Activated CD8-positive, alpha-beta memory T cell treated with anti-CD3 and anti-CD28 coated beads for 48 hours (primary cell): Measurements from ENCODE around the gene WDR19.
"Not testable (repeated sequence)": the region's sequence is repeated elsewhere in the genome, so short reads cannot be mapped to it uniquely, and the experiment has no call there.

Experiments used
- DNase-seq, 3 experiments: peaks; one replicate each; pipeline ENCODE4 v3.0.0-alpha.2; 2020; ENCODE audit warnings: low read depth in 2 of 3, low spot score in 2 of 3

Gene WDR19

GRCh38 chr4:39232100-39232499, 49.8 kb downstream of the WDR19 start:
- DNase-seq, result no peak

DNA sequence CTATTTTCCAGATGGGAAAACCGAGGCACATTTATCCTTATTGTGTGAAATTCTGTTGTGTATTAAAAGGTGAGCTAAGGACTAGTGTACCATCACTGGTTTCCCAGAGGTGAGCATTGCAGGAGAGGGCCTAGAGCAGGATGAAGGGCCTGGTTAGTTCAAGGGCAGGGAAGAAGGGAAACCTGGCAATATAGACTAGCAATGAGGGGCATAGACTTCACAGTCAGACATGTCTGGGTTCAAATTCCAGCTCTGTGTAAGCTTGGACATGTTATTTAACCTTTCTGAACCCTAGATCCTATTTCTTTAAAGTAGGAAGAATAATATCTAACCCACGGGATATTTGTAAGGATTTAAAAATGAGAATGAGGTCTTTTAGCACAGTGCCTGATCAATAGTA, 50.8 kb downstream of the WDR19 start:
- DNase-seq, result no peak

- DNase-seq, result no peak
Measured at GRCh38 chr4:39233783-39234182, 51.5 kb downstream of the WDR19 start.

GRCh38 chr4:39235021-39235420, 52.7 kb downstream of the WDR19 start:
- no peak for DNase-seq

DNA sequence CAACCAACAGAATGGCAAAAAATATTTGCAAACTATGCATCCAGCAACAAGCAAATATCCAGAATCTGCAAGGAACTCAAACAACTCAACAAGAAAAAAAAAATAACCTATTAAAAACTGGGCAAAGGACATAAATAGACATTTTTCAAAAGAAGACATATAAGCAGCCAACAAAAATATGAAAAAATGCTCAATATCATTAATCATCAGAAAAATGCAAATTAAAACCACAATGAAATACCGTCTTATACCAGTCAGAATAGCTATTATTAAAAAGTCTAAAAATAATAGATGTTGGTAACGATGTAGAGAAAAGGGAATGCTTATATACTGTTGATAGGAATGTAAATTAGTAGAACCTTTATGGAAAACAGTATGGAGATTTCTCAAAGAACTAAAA, 53.4 kb downstream of the WDR19 start:
- DNase-seq, result no peak

- DNase-seq, result no peak
Measured at GRCh38 chr4:39237179-39237578, 54.9 kb downstream of the WDR19 start.

DNA sequence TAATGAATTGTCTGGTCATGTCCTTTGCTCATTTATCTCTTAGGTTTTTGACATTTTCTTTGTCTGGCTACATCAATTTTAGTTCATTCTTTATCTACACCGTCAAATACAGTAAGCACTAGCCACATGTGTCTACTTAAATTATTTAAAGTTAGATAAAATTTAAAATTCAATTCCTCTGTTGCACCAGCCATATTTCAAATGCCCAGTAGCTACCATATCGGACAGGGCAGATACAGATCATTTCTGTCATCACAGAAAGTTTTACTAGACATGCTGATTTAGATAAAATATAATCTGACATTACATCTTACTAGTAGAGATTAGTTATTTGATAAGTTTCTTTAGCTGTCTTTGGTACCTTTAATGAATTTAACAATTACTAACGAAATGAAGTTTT, 61.1 kb downstream of the WDR19 start:
- DNase-seq, result no peak

DNA sequence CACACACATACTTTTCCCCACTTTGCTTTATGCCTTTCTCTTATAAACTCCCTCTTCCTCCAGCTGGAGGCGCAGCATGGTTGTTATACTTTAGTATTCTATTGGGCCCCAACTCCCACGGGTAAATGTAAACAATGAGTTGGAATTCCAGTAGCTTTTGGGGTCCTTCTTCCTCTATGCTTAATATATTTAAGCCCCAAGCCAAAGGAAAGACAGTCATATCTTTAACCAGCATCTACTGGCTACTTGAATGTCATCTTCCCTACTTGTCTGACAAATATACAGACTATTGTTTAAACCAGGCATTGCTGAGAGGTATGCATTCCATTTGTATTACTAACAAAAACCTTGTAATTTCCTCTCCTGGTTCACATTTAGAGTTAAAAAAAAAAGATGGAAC, 72.9 kb downstream of the WDR19 start:
- DNase-seq, result no peak

GRCh38 chr4:39255871-39256270, 73.5 kb downstream of the WDR19 start:
- DNase-seq, result no peak

GRCh38 chr4:39256436-39256835, 74.1 kb downstream of the WDR19 start:
- no peak for DNase-seq

DNA sequence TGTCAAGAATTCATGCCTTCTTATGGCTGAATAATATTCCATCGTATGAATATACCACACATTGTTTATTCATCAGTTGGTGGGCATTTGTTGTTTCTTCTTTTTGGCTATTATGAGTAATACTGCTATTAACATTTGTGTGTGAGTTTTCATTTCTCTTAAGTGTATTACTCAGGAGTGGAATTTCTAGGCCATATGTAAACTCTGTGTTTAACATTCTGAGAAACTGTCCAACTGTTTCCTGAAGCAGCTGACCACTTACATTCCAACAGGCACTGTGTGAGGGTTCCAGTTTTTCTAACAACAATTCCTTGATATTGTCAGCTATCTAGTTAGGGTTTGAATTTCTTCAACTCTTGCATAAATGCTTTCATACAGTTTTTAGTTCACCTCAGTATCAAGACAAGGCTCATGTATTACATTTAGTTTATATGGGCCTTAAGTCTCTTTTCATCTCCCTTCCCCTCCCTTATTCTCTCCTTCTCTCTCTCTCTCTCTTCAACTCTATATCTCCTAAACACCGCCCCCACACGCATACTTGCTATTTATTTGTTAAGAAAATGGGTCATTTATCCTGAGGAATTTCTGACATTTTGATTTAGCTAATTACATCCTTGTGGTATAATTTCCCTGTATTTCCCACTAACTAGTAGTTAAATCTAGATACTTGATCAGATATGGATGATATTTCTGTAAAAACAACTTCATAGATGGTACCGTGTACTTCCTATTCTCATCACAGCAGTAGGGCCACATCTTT, 77.4 kb downstream of the WDR19 start:
- DNase-seq, result no peak

GRCh38 chr4:39263895-39264294, 81.6 kb downstream of the WDR19 start:
- no peak for DNase-seq

DNA sequence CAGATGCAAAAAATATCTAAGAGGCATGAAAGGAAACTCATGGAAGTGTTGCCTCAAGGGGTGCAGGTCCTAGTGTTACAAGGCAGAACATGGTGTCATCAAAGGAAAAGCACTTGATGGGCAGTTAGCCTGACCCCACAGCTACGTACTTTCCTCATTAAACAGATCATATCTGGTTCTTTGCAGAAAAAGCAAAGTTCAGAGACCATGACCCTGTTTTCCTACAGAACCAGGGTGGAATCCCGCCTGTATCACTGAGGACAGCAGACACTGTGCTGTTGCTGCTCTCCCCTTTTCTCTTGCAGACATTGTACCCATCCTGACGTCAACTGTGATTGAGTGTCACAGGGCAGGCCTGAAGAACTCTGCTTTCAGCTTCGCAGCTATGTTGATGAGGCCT, 92.2 kb downstream of the WDR19 start:
- no peak for DNase-seq

DNA sequence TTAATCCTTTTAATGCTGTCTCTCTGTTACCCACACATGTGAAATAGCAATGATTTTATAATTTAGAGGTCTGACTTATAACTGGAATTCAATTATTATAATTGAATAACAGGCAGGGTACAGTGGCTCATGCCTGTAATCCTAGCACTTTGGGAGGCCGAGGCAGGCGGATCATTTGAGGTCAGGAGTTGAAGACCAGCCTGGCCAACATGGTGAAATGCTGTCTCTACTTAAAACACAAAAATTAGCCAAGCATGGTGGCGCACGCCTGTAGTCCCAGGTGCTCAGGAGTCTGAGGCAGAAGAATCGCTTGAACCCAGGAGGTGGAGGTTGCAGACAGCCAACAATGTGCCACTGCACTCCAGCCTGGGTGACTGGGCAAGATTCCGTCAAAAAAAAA, 95.3 kb downstream of the WDR19 start:
- DNase-seq, result not testable (repeated sequence)

- no peak for DNase-seq
Measured at GRCh38 chr4:39278476-39278875, 96.1 kb downstream of the WDR19 start.

GRCh38 chr4:39279416-39279815, 97.1 kb downstream of the WDR19 start:
- no peak for DNase-seq

DNA sequence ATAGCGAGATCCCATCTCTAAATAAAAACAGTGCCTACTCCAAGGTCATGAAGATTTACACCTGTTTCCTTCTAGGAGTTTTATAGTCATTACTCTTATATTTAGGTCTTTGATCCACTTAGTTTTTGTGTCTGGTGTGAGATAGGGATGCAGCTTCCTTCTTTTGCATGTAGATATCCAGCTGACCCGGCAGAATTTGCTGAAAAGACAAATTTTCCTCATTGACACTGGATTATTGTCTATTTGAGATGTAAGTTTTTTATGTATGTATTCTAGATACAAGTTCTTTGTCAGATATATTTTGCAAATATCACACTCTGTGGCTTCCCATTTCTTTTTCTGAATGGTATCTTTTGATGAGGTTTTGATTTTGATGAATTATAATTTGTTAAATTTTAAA, 98.4 kb downstream of the WDR19 start:
- DNase-seq, result no peak

GRCh38 chr4:39285111-39285795, 102.9 kb downstream of the WDR19 start:
- DNase-seq, result no peak

DNA sequence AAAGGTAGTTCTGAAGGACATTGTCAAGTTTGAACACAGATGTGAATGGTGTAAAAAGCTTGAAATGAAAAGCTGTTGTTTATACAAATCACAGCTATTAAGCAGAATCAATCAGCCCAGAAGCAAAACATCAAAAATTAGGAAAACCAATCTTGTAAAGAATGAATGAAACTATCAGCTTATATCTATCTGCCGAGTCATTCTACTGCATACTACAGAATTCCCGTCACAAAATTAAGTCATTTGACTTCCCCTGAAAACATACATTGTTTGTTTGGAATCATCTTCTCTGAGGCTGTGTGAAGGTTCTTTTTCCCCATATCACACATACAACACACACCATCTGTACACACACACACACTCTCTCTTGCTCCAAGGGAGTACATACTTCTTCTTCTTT, 103.5 kb downstream of the WDR19 start:
- no peak for DNase-seq

DNA sequence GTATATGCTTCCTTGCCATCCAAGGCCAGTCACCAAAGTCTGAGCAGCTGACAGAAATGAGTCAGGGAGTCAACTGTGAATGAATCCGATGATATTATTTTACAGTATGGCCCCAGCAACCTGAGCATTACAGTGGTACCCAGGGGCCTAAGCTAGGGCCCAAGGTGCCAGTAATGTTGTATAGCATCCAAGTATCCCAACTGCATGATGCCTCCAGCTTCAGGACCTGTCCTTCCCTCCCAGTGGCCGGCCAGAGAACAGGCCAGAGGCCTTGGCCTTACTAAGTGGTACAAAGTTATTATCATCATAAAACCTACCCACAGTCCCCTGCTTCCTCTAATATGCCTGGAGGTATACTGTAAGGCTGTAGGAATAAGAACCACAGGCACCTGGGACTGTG, 103.9 kb downstream of the WDR19 start:
- no peak for DNase-seq

- no peak for DNase-seq
Measured at GRCh38 chr4:39287223-39287622, 104.9 kb downstream of the WDR19 start.

DNA sequence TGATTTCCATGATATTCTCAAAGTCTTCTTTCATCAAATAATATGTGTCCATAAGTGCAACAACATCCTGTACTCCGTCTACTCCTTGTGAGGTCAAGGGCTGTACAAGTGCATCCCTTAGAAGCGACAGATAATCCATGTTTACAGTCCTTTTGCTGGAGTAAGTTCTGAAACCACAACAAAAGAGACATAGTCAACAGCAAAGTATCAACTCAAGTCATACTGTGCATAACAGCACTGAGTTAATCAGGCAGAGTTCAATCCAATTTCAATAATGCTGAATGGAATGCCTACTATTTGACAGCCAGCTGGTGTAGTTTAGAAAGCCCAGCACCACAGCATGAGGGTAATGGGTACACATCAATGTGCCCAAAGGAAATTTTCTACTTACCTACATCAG, 109.4 kb downstream of the WDR19 start:
- DNase-seq, result no peak

GRCh38 chr4:39292433-39292832, 110.1 kb downstream of the WDR19 start:
- not testable (repeated sequence) for DNase-seq
